COLO668 (cell line): ENCODE results near the gene PAX3.
A peak's percentile ranks its signal among the peaks of the same experiment; 100 is the strongest.

Experiments used
- DNase-seq: peaks from one replicate; lab custom pipeline; 2025; ENCODE audit not compliant: unreplicated experiment; lab: John Stamatoyannopoulos, UW

The PAX3 gene

DNA sequence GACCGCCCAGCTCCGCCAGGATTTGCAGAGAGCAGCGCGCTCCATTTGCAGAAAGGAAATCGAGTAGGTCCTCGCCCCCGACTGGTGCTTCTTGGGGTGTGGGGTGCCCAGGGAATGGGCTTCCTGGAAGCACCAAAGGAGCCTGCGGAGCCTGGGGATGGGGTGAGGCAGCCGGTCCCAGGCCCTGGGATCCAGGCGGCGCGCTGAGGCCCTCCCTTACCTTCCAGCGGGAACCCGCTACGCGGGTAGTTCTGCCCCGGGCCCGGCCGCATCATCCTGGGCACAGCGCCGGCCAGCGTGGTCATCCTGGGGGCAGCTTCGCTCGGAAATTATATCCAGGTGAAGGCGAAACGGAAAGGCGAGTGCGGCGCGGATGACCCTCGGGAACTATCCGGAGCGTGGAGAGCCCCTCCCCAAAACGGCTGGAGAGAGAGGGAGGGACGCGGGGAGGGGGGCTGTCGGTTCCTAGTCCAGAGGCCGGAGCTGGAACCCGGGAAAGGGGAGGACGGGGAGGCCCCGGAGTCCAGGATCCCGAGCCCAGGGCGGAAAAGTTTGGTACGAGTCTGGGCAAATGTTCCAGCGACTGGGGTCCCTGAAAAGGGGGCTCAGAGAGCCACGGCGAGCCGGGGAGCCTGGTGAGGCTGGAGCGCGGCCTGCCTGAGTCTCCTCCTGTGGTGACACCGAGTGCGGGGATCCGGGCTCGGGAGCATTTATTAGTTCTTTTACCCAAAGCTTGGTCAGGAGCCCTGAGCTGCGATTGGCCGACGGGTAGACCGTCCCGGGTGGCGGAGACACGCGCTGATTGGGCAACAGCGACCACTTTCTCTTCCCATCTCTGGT, at the start of gene PAX3:
TSS of gene PAX3 (minus strand) at position 688 of the 840 bp plus-strand sequence. CDS start at position 305, 383 bp downstream.
- peak; percentile 46 for DNase-seq

DNA sequence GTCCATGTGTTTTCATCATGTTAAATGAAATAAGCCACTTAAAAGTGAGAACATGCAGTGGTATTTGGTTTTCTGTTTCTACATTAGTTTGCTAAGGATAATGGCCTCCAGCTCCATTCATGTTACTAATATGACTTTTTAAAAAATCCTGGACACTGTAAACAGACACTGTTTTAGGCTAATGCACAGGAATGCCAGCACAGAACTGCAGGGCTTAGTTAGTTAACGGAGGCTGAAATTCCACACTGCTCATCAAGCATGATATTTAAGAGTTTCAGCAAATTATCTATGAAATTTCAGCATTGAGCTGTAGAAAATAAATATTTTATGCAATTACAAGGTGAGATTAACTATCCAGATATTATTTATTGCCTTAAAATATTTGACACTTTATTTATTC, 42.5 kb upstream of the PAX3 start:
- DNase-seq = no peak

DNA sequence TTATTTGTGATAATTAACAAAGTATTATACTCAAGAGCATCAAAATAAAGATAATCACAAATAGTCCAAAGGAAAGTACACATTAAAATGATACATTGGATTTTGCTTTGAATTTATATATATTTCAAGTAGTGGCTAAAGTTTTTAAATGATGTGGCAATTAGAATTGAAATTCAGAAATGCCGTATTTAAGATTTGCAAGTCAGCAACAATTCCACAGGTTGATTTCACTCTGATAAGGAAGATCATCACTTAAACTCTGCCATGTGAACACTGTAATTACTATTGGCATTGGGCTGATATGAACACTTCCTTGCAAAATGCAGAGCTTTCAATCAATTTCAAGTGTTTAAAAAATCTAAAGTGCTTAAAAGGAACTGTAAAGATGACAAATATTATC, 39.6 kb upstream of the PAX3 start:
- no peak for DNase-seq

DNA sequence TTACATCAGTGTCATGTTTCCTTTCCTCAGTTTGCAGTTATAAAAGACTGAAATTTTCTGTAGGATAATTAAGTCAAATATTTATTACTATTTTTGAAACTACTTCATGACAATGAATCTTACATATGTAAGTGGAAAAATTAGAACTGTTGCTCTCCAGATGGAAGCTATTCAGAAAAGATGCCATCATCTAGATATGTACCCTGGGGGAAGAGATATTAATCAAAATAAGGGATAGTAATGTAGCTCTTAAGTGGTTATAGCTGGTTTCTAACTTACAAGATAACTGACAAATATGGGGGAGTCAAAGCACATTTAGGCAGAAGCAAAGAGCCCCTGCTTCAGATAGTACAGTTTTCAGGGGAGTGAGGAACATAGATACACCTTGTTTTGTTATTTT, 38.1 kb upstream of the PAX3 start:
- DNase-seq = no peak

DNA sequence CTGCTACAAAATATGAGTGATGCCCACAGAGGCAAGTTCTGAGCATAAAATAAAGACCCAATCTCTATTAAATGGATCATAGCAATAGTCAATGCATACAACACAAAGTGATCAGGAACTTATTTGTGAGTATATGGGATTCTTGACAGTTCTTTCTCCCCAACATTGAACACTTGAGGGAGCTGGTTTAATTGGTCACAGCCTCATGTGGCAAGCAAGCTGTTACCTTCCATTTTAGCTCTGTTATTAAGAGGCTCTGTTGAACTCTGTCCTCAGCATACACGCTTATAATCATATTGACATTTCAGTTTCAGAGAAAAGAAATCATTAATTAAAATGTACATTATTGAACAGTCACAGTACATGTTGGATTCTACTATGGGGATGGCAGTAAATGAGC, 37.6 kb upstream of the PAX3 start:
- no peak for DNase-seq

DNA sequence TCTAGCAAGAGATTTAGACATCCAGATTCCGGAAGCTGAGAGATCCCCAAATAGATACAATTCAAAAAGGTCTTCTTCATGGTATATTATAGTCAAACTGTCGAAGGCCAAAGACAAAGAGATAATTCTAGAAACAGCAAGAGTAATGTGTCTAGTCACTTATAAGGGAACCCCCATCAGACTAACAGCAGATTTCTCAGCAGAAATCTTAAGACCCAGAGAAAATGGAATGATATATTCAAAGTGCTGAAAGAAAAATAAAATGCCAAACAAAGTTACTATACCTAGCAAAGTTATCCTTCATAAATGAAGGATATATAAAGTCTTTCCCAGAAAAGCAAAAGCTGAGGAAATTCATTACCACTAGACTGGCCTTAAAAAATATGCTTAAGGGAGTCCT, 36.1 kb upstream of the PAX3 start:
- DNase-seq = no peak

DNA sequence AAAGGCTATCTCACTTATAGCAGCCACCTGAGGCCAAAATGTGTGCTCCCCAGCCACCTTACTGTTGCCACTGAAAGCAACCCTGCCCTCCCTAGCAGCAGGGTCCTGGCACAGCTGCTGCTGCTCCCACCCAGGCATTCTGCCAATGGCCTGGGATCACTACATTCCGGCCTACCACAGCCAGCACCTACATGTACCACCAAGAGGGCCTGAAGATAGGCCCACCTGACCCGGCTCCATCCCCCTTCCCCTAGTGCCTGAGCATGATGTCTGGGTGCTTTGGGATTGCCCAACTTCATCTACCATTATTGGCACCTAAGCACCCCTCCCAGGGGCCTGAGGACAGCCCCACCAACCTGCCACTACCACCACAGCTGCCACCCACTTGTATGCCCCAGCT, 34.6 kb upstream of the PAX3 start:
- DNase-seq = no peak

DNA sequence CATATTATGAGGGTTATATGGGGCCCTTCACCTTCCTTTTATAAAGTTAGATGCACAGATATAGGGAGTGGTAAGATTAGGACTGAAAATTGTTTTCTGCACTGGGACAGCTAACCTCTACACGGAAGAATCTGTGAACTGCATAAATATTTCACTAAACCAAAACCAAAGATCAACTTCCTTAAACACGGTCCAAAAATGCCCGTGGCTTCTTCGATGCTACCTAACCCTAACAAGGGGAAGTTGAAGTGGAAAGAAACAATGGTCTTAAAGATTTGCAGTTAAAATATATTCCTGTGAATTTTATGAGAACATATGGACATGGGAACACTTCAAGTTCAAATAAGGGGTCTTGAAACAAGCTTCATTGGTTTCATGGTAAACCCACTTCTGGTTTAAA, 33.3 kb upstream of the PAX3 start:
- no peak for DNase-seq

DNA sequence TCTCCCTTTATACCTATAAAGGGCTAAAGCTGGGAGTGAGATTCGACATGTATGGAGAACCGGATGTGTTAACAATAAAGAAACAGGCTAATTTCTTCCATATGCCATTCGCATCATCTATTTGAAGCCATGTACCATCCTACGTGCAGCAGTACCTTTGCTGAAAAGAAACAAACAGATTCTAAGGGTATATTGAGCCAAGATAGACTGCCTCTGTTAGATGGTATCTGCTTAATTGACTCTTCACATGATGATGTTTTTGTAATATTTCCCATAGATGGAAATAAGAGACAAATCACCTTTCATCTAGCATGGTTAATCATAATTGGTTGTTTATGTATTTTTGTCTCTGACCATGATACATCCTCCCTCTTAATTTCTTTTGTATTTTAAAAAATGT, 32.1 kb upstream of the PAX3 start:
- no peak for DNase-seq

DNA sequence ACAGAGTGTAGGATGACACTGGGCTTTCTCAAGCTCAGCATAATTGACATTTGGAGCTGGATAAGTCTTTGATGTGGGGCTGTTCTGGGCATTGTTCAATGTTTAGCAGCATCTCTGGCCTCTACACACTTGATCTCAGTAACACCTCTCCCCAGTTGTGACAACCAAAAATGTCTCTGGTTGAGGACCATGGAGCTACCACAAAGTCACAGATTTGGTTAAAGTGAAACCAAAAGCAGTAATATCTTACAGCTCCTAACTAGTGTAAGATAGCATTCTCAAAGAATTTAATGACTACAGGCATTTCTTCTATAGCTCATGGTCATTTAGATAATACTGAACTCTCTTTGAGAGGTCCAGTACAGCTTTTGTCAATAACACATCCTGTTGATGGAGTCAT, 23.4 kb upstream of the PAX3 start:
- DNase-seq = no peak

DNA sequence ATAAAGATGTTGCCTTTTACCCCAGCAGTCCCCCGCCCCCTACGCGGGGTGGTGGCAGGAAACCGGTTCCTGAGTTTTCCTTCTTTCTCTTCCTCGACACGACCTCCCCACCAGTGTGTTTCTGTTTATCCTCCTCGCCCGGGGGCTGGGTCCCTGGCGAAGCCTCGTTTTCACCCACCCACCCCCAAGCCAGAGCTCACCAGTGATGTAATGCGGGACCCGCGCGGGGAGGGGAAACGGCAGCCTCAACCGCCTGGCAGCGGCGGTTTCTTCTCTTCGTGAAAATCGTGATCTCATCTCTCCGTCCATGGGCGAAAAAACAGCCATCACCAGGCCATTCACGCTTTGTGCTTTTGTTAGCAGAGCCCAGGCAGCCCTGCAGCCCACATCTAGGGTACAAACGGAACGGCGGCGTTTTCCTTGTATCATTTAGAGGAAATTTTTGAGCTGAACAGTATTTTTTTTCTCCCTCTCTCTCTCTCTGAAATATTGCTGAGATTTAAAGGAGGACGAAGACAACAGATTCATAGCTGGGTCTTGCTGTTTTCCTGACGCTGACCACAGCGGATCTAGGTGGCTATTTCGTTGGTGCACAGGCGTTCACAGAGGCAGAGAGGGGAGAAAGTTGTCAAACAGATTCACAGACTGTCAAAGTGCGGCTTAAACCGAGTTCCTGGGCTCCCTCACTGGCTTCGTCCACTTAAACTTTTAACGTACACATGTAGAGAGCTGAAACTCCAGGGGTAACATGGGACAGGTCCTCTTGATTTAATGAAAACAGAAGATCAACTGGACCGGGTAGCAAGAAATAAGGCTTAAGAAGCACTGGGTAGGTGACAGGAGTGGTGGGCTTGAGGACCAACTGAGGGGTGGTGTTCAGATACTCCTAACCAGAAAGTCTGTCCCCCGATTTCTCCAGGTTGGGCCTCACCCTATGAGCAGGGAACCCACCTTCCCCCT, 21.9 kb upstream of the PAX3 start:
- DNase-seq = no peak

DNA sequence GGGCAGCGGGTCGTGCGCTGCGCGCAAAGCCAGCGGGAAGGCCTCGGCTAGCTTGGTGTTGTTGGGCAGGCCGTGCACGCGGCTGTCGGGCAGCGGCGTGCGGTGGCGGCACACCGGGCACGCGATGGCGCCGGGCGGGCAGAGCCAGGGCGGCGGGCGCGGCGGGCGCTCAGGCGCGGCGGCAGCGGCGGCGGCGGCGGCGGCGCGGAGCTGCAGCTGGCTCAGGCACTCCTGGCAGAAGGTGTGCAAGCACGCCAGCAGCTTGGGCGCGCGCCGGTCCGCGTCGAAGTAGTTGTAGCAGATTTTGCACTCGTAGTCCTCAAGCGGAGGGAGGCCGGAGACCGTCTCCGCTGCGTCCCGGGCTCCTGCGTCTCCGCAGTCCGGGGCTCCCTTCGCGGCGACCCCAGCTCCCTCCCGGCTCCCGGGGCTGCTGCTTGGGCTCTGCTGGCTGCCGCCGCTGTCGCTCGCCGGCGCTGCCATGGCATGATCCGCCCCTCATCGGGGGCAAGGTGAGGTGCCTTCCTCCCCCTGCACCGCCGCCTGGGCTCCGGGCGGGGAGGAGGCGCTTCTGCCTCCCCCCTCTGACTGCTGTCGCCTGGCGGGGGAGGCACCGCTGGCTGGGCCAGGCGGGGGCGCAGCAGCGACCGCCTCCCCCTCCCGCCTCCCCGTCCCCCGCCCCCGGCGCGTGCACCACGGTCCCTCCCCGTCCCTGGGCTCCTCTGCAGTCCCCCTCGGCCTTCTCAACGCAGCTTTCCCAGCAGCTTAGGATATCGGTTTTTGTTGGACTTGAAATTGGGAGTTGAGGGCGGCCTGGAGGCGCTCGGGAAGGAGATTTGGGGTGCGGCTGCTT, 21.0 kb upstream of the PAX3 start:
- peak; percentile 79 for DNase-seq

DNA sequence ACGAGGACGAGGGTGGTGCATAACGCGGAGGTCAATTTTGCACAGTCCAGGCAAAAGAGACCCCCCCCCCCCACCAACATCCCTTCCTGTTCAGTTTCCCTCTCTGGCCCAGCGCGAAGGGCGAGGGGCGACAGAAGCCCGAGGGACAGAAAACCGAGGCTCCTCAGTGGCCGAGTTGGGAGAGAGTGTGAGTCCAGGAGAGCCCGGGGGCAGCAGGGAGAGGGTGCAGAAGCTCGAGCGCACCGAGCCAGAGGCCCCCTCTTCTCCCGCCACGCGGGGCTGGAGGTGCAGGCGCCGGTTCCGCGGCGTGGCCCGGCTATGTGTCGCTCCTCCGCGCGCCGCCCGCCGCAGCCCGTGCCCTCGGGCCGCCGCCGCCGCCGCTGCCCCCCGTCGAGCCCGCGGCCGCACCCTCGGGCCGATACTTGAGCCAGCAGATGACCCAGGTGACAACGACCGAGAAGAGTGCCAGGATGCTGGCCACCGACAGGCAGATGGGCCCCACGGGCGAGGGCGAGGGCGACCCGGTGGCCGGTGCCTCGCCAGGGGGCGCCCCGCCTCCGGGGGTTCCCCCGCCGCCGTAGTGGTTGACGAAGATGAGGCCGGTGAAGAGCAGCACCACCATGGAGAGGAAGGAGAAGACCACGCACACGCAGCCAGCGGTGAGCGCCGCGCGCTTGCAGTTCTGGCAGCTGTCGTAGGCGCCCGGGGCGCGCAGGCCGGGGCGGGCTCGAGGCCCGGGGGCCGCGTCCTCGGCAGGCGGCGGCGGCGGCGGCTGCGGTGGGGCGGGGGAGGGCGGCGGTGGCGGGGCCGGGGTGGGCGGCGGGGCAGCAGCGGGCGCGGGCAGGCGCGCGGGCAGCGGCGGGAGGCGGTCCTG, 20.2 kb upstream of the PAX3 start:
- DNase-seq = peak; percentile 83

DNA sequence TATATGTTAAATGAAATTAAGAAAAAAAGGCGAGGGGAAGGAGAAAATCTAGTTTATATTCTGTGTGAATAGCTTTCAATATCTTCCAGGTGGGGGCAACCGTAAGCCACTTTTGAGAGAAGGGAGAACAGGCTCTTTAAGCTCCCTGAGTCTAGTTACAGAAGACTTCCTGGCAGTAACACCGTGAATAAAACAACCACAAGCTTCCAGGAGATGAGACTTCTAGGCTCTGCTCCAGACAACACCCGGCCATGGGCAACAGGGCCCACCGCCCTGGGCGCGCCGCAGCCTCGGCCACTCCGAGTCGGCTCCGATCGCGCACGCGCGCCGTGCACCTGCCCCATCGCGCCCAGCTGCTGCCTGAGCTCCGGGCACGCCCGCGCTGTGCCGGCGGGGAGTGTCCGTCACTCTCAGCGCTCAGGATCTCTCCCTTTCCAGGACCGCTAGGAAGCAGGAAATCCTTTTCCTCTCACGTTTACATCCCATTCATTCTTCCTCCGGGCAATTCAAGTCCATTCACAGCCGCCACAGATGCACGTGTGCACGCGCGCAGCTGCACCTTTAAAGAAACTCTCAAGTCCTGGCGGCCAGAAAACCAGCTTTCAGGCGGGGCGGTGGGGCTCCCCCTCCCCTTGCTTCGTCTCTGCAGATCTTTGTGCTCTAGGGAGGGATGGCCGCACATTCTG, 19.4 kb upstream of the PAX3 start:
- peak; percentile 94 for DNase-seq

DNA sequence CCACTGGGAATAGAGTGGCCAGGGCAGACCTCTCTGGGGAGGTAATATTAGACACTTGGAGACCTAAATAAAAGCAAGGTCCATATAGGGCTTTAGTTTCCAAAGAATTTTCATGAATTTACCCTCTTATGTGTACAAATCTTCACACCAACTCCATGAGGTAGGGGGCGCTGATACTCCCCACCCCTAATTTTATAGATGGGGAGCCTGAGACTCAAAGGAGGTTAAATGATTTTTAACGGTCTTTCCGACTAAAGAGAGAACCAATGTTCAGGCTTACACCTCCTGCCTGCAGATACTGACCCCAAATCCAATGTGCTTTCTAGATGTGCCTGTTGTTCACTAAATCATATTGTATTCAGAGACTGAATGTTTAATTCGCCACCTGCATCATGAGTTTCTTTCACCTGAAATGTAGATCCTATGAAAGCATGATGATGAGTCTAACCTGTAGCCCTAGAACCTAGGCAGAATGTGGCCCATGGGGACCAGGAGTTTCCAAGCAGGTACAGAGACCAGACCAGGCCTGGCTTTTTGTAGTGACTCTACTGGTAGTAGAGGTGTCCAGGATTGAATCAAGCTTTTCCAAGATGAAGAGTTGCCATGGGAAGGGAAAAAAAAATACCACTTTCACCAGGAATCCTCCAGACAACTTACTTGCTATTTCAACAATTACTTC, 16.8 kb upstream of the PAX3 start:
- DNase-seq = no peak

DNA sequence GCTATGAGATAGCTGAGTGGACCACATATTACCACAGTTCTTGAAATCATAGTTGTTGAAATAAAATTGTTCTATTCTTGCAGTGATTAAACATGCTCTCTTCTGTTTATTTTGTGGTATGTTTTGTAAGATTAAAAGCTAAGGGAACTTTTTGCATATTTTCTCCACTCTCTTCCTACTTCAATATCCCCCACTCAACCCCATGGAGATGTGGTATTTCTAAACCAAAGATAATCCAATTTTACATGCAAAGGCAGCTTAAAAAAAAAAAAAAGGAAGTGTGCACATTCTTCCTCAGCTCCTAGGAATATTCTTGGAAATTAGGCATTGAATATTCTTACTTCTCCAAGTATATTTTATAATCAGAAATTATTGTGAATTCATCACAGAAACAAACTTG, 15.0 kb upstream of the PAX3 start:
- no peak for DNase-seq

DNA sequence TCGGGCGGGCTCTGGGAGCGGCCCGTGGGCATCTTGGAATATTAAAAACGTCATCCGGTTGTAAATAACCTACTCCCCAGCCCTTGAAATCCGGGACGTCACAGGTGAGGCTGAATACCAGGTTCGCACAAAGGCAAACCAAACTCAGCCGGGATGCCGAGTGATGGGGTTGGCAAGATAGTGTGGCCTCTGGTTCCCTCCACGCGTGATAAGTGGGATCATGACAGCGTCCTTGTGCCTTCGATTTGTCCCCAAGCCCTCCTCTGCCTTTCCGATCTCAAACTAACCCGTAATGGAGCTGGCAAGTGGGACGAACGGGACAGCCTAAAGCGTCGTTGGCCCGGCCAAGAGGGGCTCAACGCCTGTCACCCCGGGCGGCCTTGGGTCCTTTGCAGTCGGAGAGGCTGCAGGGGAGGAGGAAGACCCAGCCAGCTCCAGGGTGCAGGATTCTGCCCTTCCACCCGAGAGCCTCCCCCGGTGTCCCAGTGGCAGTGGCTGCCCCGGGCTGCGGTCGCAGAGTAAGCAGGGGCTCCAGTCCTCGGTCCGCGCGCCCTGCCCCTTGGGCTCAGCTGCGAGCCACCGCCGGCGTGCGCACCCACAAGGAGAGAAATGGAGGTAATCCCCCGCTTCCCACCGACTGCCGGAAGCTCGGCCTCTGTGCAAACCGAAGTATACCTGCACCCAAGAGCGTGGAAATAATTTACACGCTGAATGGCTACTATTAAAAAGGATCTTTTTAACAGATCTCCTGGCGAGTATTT, 13.4 kb upstream of the PAX3 start:
- no peak for DNase-seq

DNA sequence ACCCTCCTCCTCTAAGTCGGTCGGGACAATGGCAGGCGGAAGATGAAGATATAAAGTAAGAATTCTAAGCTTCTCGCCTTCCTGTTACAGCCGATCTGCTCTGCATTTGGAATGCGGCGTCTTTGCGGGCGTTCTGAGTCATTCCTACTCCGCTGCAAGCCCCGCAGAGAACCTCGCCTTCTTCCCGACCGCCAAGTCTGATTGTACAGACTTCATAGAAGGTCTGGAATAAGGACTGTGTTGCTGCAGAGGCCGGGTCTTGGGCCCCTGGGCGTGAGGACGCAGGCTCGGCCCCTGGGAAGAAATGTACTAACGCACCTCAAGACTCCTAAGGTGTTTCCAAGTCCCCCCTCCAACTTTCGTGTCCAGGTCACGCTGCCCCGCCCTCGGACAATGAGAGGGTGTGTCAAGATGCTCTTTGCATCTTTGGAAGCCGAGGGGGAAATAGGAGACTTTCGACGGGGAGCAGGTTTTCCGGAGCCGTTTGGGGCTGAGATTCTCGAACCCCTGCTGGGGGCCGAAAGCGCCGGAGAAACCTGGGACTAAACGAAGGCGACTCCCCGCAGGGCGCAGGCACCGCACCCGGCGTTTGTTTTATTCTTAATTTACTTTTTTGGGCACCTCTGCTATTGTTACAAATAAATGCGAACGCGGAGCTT, 12.7 kb upstream of the PAX3 start:
- no peak for DNase-seq
